Transverse colon (tissue), 4 donors: ENCODE measurements around the gene RNF26. TPM values are rescaled to one million over a fixed set of nuclear protein-coding genes. Genes with fewer than 3 reads are reported as not detected.

ENCODE experiments used
- DNase-seq: peaks from one replicate; pipeline ENCODE4 v3.0.0-alpha.2; 2019
- H3K27ac ChIP-seq, 4 donors: fragments of 200-600 bp; sonication (generic); 2 replicates each; pipeline ENCODE4 v1.5.1; 2016 to 2018; ENCODE audit warnings: inconsistent platforms in 4 of 4
- H3K27me3 ChIP-seq: fragments of 200-600 bp; sonication (generic); 2 replicates; pipeline ENCODE4 v1.5.1; 2017; ENCODE audit warnings: inconsistent platforms
- H3K36me3 ChIP-seq, 4 donors: fragments of 200-600 bp; sonication (generic); 2 replicates each; pipeline ENCODE4 v1.5.1; 2017 to 2019; ENCODE audit warnings: inconsistent platforms in 4 of 4
- H3K4me1 ChIP-seq, 4 donors: fragments of 200-600 bp; sonication (generic); 2 replicates each; pipeline ENCODE4 v1.5.1; 2017 to 2020; ENCODE audit warnings: inconsistent platforms in 4 of 4
- H3K4me3 ChIP-seq, 4 donors: fragments of 200-600 bp; sonication (generic); 1 replicate in 1 of 4; 2 replicates in 3 of 4; pipeline versions ENCODE4 v1.5.1 to v1.6.1; 2017 to 2019; ENCODE audit warnings: inconsistent platforms in 4 of 4
- H3K9me3 ChIP-seq, 2 donors: fragments of 200-600 bp; sonication (generic); 2 replicates each; pipeline ENCODE4 v1.5.1; 2017 to 2019; ENCODE audit warnings: inconsistent platforms in 2 of 2
- EP300 ChIP-seq: sonication (generic); formaldehyde crosslinking; IDR thresholded peaks from one replicate; pipeline ENCODE4 v1.6.1; 2017; ENCODE audit warnings: antibody characterized with exemption, low read depth
- POLR2A ChIP-seq: fragments of 450-650 bp; IDR thresholded peaks from one replicate; pipeline ENCODE4 v1.6.1; 2016; ENCODE audit warnings: antibody characterized with exemption, mild to moderate bottlenecking, moderate library complexity
- POLR2AphosphoS5 ChIP-seq, 3 donors: sonication (generic); formaldehyde crosslinking; IDR thresholded peaks; one replicate each; pipeline ENCODE4 v1.6.1; 2016; ENCODE audit warnings: antibody characterized with exemption in 3 of 3
- WGBS, 2 donors: methylation state at CpG; one replicate each; pipeline ENCODE4 v1.1.5; 2018; ENCODE audit warnings: low coverage in 1 of 2; 5-methylcytosine and 5-hydroxymethylcytosine counted together
- in situ Hi-C, 4 donors: fragments of 200-750 bp; cut with MboI; loops; one replicate each; pipeline versions ENCODE4 v1.15.0 to v1.15.1; 2017; ENCODE audit warnings: low sequenced_read_pairs in 3 of 4, low pct_ligation_motif_present in 1 of 4, low pct_unique_long_range_greater_than_20kb in 1 of 4
- intact Hi-C: fragments of 100-400 bp; cut with DNase I; formaldehyde crosslinking; loops from one replicate; pipeline ENCODE4 v1.15.1; 2023; ENCODE audit warnings: low total_unique reads
- total RNA-seq, 4 donors: library from RNA; depleted of rRNA; stranded (reverse); fragments of >200 nt; gene quantifications; one replicate each; pipeline ENCODE4 v1.1.0, GENCODE V29; 2016
- TF ChIP-seq, protein P1 (sequence below), 5 experiments: fragments of 200-600 bp in 3 of 5; fragments of 450-650 bp in 2 of 5; sonication (generic) in 3 of 5; IDR thresholded peaks; 1 replicate in 2 of 5; 2 replicates in 3 of 5; pipeline ENCODE4 v1.5.1; 2016 to 2017; ENCODE audit warnings: antibody characterized with exemption in 5 of 5, inconsistent platforms in 3 of 5, mild to moderate bottlenecking in 2 of 5, moderate library complexity in 1 of 5

RNF26 gene
- total RNA-seq = 10 to 100 TPM; 10.0 to 27.3 (median 13.9) TPM

DNA sequence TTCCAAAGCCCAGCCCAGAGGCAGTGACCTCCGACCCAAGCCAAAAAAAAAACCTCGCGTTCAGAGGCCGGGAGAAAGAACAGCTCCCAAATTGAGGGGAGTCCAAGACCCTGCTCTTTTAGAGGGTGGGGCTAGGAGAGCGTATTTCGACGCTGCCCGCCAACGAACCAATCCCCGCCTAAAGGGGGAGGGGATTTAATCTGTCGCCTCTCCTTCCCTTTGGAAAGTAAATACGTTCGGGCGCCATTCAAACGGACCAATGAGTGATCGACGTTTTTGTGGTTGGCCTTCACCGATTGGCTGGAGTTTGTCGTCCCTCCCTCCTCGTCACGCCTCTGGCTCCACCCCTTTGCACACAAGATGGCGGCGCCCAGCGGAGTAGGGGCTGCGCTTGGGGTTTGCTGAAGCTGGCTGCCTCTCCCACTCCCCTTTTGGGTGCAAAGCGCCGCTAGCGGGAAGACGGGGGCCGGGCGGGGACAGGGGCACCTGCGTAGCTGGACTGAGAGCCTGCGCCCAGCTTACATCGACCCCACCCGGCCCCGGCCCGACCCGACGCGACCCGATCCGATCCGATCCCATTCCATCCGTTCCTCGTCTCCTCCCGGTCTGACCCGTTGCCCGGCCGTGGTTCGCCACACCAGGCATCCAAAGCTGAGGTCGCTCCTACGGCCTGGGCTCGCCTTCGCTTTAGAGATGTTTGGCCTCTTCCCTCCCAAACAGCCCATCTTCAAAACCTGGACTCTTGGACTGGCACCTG is at the start of gene RNF26:
TSS of gene RNF26 (plus strand) at position 354 of the 757 bp plus-strand sequence. CDS start 596 bp downstream, outside the sequence.
- H3K4me1 ChIP-seq = peaks cover 10 to 46% (median 30%) of the 10 kb centered on the region in 4 donors
- 0% methylated on average over 5 to 53 of the region's 54 CpGs for WGBS, 2 donors
- H3K9me3 ChIP-seq = no peaks in the 10 kb centered on the region
- peaks cover 2% of the 10 kb centered on the region for H3K27me3 ChIP-seq
- TF ChIP-seq, protein P1, sequence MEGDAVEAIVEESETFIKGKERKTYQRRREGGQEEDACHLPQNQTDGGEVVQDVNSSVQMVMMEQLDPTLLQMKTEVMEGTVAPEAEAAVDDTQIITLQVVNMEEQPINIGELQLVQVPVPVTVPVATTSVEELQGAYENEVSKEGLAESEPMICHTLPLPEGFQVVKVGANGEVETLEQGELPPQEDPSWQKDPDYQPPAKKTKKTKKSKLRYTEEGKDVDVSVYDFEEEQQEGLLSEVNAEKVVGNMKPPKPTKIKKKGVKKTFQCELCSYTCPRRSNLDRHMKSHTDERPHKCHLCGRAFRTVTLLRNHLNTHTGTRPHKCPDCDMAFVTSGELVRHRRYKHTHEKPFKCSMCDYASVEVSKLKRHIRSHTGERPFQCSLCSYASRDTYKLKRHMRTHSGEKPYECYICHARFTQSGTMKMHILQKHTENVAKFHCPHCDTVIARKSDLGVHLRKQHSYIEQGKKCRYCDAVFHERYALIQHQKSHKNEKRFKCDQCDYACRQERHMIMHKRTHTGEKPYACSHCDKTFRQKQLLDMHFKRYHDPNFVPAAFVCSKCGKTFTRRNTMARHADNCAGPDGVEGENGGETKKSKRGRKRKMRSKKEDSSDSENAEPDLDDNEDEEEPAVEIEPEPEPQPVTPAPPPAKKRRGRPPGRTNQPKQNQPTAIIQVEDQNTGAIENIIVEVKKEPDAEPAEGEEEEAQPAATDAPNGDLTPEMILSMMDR (IDR thresholded peaks at IDR 0.05) = no peak
- TF ChIP-seq POLR2A = peak; percentile 72
- peak; percentile 72 to 88 (median 81) for TF ChIP-seq POLR2AphosphoS5 (IDR thresholded peaks at IDR 0.05)
- H3K36me3 ChIP-seq = no peaks in the 10 kb centered on the region
- DNase-seq = peak; percentile 97
- peak within 1 kb of the TSS; percentile 87 to 92 (median 89) for H3K27ac ChIP-seq
- intact Hi-C loops = no loop called here
- peak within 1 kb of the TSS; percentile 76 to 98 (median 94) for H3K4me3 ChIP-seq
- in situ Hi-C loops = no loop called here

DNA sequence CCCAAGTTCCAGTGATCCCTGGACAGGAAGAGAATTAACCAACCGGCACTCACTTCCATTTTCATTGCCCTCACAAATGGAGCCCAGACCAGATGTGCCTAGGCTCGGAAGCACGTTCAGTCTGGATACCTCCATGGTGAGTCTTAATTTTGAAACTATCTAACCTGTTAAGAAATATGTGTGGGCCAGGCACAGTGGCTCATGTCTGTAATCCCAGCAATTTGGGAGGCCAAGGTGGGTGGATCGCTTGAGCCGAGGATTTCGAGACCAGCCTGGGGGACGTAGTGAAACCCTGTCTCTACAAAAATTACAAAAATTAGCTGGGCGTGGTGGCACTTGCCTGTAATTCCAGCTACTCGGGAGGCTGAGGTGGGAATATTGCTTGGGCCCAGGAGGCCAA is 48.9 kb upstream of the RNF26 start:
- Histone ChIP-seq H3K4me1 (peaks cover 0 to 8% (median 2%) of the 10 kb centered on the region in 4 donors), H3K36me3 (peaks cover 0 to 32% (median 14%) of the 10 kb centered on the region in 4 donors), H3K4me3 (no peak overlapping the region), H3K27ac (no peak overlapping the region), H3K9me3 (no peaks in the 10 kb centered on the region), H3K27me3 (no peaks in the 10 kb centered on the region)
- no peak for TF ChIP-seq POLR2A
- no peak for TF ChIP-seq EP300
- no peak for TF ChIP-seq POLR2AphosphoS5 (IDR thresholded peaks at IDR 0.05)
- TF ChIP-seq, protein P1 (IDR thresholded peaks at IDR 0.05) = no peak
- 97% methylated on average over 9 of the region's 9 CpGs; no CpG with 5 or more reads in 1 of the 2 donors for WGBS, 2 donors
- DNase-seq = no peak
- intact Hi-C loops (loop anchor here (10.0 kb wide), 1 partner anchor 71 kb away; no protein-coding TSS in a partner anchor), in situ Hi-C loops (no loop called here)

DNA sequence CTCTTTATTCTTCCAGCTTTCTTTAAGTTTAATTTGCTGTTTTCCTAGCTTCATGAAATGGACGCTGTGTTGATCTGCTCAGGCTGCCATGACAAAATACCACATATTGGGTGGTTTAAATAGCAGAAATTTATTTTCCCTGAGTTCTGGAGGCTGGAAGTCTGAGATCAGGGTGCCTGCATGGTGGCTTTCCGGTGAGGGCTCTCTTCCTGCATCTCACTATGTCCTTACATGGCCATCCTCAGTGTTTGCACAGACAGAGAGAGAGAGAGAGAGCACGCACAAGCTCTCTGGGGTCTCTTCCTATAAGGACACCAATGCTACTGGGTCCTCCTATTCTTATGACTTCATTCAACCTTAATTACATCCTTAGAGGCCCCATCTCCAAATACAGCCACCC is 46.1 kb upstream of the RNF26 start:
- in situ Hi-C loops (no loop called here), intact Hi-C loops (loop anchor here (10.0 kb wide), 1 partner anchor 73 kb away; no protein-coding TSS in a partner anchor)
- H3K4me3 ChIP-seq = no peak overlapping the region
- H3K9me3 ChIP-seq = no peaks in the 10 kb centered on the region
- peaks cover 0 to 35% (median 16%) of the 10 kb centered on the region in 4 donors for H3K36me3 ChIP-seq
- 80 to 100% methylated on average over 1 to 3 of the region's 3 CpGs for WGBS, 2 donors
- H3K27me3 ChIP-seq = no peaks in the 10 kb centered on the region
- no peak for DNase-seq
- peaks cover 0 to 8% (median 2%) of the 10 kb centered on the region in 4 donors for H3K4me1 ChIP-seq
- no peak for TF ChIP-seq EP300
- TF ChIP-seq, protein P1 (IDR thresholded peaks at IDR 0.05) = no peak
- no peak overlapping the region for H3K27ac ChIP-seq

DNA sequence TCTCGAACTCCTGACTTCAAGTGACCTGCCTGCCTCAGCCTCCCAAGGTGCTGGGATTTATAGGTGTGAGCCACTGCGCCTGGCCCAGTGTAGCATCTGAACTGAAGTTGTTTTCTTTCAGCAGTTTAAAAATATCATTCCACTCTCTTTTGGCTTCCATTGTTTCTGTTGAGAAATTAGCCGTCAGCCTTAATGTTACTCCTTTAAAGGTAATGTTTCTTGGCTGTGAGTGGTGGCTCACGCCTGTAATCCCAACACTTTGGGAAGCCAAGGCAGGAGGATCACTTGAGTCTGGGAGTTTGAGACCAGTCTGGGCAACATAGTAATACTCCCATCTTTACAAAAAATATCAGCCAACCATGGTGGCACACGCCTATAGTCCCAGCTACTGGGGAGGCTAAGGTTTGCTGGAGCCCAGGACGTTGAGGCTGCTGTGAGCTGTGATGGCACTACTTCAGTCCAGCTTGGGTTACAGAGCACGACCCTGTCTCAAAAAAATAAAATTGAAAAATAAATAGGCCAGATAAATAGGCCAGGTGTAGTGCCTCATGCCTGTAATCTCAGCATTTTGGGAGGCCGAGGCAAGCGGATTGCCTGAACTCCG is 43.3 kb upstream of the RNF26 start:
- in situ Hi-C loops = no loop called here
- Histone ChIP-seq H3K4me3 (no peak overlapping the region), H3K27me3 (no peaks in the 10 kb centered on the region), H3K27ac (no peak overlapping the region), H3K4me1 (no peaks in the 10 kb centered on the region), H3K9me3 (no peaks in the 10 kb centered on the region), H3K36me3 (peaks cover 0 to 32% (median 12%) of the 10 kb centered on the region in 4 donors)
- intact Hi-C loops = no loop called here
- no peak for DNase-seq
- TF ChIP-seq, protein P1 (IDR thresholded peaks at IDR 0.05) = no peak
- no peak for TF ChIP-seq EP300
- no peak for TF ChIP-seq POLR2A
- no peak for TF ChIP-seq POLR2AphosphoS5 (IDR thresholded peaks at IDR 0.05)
- 96 to 97% methylated on average over 3 to 10 of the region's 10 CpGs for WGBS, 2 donors
